ENCODE measurements around the gene TMEM25. TPM values are rescaled to one million over a fixed set of nuclear protein-coding genes. Genes with fewer than 3 reads are reported as not detected.

Gene TMEM25
- total and polyA plus RNA-seq, 8 donors: 12.2 to 24.9 (median 15.6) TPM

DNA sequence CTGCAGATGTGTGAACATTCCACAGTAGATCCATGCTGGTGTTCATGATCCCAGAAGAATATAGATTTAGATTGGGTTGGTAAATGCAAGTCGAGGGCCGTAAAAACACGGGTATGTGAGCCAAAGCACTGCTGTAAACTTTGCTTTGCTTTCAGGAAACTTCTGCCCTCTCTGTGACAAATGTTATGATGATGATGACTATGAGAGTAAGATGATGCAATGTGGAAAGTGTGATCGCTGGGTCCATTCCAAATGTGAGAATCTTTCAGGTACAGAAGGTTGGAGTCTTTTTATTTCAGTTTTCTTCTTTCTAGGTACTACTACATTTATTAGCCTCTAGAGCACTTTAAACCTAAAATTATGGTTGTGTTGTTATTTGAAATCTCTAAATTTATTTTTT, 40.0 kb upstream of the TMEM25 start:
- H3K36me3 ChIP-seq: peaks cover 0 to 82% (median 34%) of the 10 kb centered on the region in 3 donors
- DNase-seq (no peak), FAIRE-seq (no peak), ATAC-seq (no peak)
- TF ChIP-seq, protein P1, sequence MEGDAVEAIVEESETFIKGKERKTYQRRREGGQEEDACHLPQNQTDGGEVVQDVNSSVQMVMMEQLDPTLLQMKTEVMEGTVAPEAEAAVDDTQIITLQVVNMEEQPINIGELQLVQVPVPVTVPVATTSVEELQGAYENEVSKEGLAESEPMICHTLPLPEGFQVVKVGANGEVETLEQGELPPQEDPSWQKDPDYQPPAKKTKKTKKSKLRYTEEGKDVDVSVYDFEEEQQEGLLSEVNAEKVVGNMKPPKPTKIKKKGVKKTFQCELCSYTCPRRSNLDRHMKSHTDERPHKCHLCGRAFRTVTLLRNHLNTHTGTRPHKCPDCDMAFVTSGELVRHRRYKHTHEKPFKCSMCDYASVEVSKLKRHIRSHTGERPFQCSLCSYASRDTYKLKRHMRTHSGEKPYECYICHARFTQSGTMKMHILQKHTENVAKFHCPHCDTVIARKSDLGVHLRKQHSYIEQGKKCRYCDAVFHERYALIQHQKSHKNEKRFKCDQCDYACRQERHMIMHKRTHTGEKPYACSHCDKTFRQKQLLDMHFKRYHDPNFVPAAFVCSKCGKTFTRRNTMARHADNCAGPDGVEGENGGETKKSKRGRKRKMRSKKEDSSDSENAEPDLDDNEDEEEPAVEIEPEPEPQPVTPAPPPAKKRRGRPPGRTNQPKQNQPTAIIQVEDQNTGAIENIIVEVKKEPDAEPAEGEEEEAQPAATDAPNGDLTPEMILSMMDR (IDR thresholded peaks at IDR 0.05): no peak
- 87 to 88% methylated on average over 4 of the region's 4 CpGs for WGBS, 2 donors
- H3K9me3 ChIP-seq: no peaks in the 10 kb centered on the region
- no peaks in the 10 kb centered on the region for H3K4me1 ChIP-seq
- intact Hi-C loops (cut with DNase I): no loop called here
- no peak overlapping the region for H3K4me3 ChIP-seq
- no peak overlapping the region for H3K27ac ChIP-seq
- no peaks in the 10 kb centered on the region for H3K27me3 ChIP-seq

DNA sequence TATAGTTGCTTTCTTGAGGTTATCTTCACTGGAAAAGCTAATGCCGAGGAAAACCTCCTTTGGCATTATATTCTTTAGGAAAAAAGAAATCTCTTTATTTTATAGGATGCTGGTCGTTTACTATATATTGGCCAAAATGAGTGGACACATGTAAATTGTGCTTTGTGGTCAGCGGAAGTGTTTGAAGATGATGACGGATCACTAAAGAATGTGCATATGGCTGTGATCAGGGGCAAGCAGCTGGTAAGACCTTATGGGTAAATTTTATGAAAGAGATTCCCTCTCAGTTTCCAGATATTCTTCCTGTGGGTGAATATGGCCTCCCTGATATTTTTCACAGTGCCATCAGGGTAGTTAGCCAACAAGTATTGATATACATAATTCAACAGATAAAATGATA, 33.2 kb upstream of the TMEM25 start:
- no peaks in the 10 kb centered on the region for H3K9me3 ChIP-seq
- FAIRE-seq: no peak
- intact Hi-C loops (cut with DNase I): no loop called here

DNA sequence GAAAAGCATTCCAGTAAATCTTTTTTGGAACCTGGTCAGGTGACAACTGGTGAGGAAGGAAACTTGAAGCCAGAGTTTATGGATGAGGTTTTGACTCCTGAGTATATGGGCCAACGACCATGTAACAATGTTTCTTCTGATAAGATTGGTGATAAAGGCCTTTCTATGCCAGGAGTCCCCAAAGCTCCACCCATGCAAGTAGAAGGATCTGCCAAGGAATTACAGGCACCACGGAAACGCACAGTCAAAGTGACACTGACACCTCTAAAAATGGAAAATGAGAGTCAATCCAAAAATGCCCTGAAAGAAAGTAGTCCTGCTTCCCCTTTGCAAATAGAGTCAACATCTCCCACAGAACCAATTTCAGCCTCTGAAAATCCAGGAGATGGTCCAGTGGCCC, 27.8 kb upstream of the TMEM25 start:
- TF ChIP-seq, protein P1 (IDR thresholded peaks at IDR 0.05): no peak
- no peak overlapping the region for H3K27ac ChIP-seq
- intact Hi-C loops (cut with DNase I): loop anchor here (10.0 kb wide), 2 partner anchors 108 to 118 kb away; no protein-coding TSS in a partner anchor
- 33% methylated on average over 3 of the region's 3 CpGs for WGBS, 2 donors
- no peak for ATAC-seq
- H3K9me3 ChIP-seq: no peaks in the 10 kb centered on the region
- no peaks in the 10 kb centered on the region for H3K4me1 ChIP-seq
- no peak for FAIRE-seq
- peaks cover 9 to 98% (median 61%) of the 10 kb centered on the region in 3 donors for H3K36me3 ChIP-seq
- no peaks in the 10 kb centered on the region for H3K27me3 ChIP-seq
- H3K4me3 ChIP-seq: no peak overlapping the region
- DNase-seq: no peak

More for the DNA sequence above, 33.2 kb upstream of the TMEM25 start:
- H3K36me3 ChIP-seq: peaks cover 3 to 98% (median 59%) of the 10 kb centered on the region in 3 donors
- ATAC-seq (no peak), DNase-seq (no peak)
- no peaks in the 10 kb centered on the region for H3K27me3 ChIP-seq
- 82 to 87% methylated on average over 4 of the region's 4 CpGs for WGBS, 2 donors
- H3K4me3 ChIP-seq: no peak overlapping the region
- H3K4me1 ChIP-seq: no peaks in the 10 kb centered on the region
- H3K27ac ChIP-seq: no peak overlapping the region
- TF ChIP-seq, protein P1 (IDR thresholded peaks at IDR 0.05): no peak

DNA sequence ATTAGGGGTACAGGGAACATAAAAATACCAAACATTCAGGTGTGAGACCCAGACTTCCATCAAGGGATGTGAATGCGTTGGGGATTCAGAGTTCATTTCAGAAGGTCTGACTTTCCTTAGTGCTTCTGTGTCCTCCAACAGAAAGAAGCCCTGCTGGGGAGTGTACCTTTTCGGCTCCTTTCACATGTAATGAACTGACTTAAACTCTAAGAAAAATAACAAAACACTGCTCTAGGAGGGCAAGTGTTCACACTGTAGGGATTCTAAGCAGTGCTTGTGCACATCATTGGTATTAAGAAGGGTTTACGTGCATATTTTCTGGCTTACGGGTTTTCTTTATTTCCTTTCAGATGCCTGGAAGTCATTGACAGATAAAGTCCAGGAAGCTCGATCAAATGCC, 19.4 kb upstream of the TMEM25 start:
- Histone ChIP-seq H3K36me3 (peaks cover 6 to 79% (median 52%) of the 10 kb centered on the region in 3 donors), H3K9me3 (no peaks in the 10 kb centered on the region), H3K4me3 (no peak overlapping the region), H3K27ac (no peak overlapping the region), H3K27me3 (no peaks in the 10 kb centered on the region), H3K4me1 (no peaks in the 10 kb centered on the region)
- intact Hi-C loops (cut with DNase I): no loop called here
- TF ChIP-seq, protein P1 (IDR thresholded peaks at IDR 0.05): no peak
- whole genome bisulfite sequencing, 2 donors: 89 to 97% methylated on average over 5 of the region's 5 CpGs
- FAIRE-seq: no peak
- no peak for ATAC-seq
- DNase-seq: no peak

GRCh38 chr11:118514103-118514502, 16.9 kb upstream of the TMEM25 start:
- intact Hi-C loops (cut with DNase I): no loop called here

More at GRCh38 chr11:118514103-118514502, 16.9 kb upstream of the TMEM25 start:
- no peak overlapping the region for H3K27ac ChIP-seq
- peaks cover 0 to 71% (median 37%) of the 10 kb centered on the region in 3 donors for H3K36me3 ChIP-seq
- H3K4me3 ChIP-seq: no peak overlapping the region
- TF ChIP-seq, protein P1 (IDR thresholded peaks at IDR 0.05): no peak
- no peaks in the 10 kb centered on the region for H3K27me3 ChIP-seq
- FAIRE-seq (no peak), ATAC-seq (peak in 2 of 4 donors; percentile 39 to 47), DNase-seq (no peak)
- no peaks in the 10 kb centered on the region for H3K9me3 ChIP-seq
- WGBS, 2 donors: 82 to 84% methylated on average over 7 of the region's 7 CpGs
- no peaks in the 10 kb centered on the region for H3K4me1 ChIP-seq
